A172 (cell line): ENCODE measurements around the gene C19orf25. TPM values are rescaled to one million over a fixed set of nuclear protein-coding genes. Genes with fewer than 3 reads are reported as not detected.
"Not testable (repeated sequence)": the region's sequence is repeated elsewhere in the genome, so short reads cannot be mapped to it uniquely, and the experiment has no call there.

Experiments used
- DNase-seq: peaks from one replicate; pipeline ENCODE4 v3.0.0-alpha.2; 2015; ENCODE audit warnings: low spot score
- total RNA-seq: library from RNA; depleted of rRNA; stranded (reverse); fragments of >200 nt; shearing (Covaris generic); gene quantifications from 2 replicates; pipeline ENCODE4 v1.2.3, GENCODE V29; 2014

The C19orf25 gene
- total RNA-seq, 1 experiment from 2014 or later: 44.0 TPM

DNA sequence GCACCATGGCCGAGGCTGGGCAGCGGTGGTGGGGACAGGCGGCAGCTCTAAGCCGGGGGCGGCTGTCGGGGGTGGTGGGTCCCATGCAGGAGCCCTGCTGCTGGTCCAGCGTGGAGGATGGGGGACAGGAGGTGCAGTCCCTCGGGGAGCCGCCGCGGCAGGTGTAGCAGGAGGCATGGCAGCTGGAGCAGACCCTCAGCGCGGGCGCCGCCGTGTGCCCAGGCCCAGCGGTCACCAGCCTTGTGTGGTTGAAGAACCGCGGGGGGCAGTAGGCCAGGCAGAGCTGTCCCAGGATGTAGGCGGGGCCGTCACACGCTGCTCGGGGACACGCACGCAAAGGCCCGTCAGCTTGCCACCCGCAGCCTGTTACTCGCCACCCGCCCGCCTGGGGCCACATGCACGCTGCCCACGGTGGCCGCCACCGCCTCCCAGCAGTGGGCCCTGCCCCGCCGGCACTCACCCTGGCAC is 2.9 kb upstream of the C19orf25 start:
- DNase-seq: no peak

- no peak for DNase-seq
Measured at GRCh38 chr19:1481224-1481892, 2.3 kb upstream of the C19orf25 start.

- not testable (repeated sequence) for DNase-seq
Measured at GRCh38 chr19:1477056-1477455, 2.0 kb downstream of the C19orf25 start.

DNA sequence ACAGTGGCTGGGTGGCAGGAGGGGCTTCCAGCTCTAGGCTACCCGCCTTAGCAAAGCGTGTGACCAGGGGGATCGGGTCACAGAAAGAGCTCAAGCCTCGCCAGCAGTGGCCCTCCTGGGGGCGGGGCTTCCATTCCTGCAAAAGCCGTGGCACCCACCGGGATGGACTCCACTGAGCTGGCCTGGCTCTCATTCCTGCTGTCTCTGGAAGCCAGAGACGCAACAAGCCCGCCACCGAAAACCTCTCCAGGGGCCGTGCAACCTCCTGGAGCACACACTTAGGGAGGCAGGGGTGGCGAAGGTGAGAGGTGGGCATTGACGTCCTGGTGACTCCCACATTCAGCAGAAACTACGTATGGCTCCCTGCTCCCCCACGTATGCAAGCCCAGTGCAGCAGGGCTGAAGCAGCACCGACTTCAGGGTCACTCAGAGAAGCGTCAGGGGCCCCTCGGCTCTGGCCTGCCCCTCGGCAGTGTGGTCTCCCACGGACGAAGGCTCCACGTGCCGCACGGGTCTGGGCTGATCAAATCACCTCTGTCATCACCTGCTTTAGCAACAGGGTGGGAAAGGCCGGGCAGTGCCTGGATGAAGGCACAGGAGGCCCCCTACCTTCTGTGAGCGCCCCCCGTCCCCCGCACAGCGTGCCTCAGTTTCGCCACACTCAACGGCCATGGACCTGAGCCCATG is 3.1 kb downstream of the C19orf25 start:
- DNase-seq: no peak

GRCh38 chr19:1474765-1475351 is 4.2 kb downstream of the C19orf25 start:
- no peak for DNase-seq

DNA sequence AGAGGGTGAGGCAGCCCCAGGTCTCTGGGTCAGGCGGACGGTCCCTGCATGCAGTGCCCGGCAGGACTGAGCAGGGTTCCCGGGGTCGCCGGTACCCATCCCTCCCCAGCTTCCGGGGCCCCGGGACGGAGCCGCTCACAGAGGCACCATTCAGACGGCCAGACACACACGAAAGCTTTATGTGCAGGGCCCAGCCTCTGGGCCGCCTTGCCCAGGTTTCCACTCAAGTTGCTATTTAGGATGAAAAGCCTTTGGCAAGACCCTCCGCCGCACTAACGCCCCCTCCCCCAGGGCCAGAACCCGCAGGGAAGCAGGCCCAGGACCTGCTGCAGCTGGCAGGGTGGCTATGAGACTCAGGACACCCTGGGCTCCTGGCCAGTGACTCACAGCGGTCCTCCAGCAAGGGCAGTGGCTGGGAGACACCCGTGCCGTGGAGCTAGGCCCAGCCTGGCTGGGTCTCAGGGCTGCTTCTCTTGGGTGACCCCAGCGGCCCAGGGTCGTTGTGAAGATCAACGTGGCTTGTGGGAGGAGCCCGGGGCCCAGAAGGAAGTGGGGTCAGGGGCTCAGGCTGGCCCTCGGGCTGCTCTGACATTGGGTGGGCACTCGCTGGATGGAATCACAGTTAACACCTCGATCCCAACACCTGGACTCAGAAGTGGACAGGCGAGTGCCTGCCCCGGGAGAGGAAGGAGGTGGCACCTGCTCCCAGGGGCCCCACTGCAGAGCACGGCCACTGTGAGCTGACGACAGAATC is 4.8 kb downstream of the C19orf25 start:
- no peak for DNase-seq

DNA sequence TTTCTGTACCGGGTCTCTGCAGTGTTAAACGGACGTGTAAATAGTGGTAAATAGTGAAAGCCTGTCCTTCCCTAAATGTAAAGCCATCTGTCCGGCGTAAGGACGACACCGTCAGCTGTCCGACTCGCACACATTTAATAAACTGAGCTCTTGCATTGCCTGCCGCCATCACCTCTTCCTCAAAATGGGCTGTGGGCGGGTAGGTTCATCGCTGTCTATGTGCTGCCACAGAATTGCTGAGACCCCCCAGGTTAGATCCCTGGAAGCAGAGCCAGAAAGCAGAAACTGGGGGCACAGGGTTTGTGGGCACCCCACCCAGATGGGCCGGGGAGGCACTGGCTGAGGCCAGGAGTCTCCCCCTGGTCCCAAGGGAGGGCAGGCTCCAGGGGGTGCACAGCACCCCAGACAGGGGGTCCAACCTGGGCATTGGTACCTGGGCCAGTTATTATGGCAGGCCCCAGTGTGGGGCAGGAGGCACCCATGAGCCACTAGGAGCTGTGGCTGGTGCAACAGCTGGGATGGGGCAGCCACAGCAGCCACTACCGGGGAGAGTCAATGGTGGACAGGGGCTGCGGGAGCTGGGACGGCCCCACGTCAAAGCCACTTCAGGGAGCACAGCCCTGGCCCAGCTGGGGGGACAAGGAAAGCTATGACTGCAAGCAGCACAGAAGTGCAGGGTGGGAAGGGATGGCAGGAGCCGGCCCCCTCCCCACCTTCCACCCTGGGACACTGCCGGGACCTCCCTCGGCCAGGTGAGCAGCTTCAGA is 5.7 kb downstream of the C19orf25 start:
- no peak for DNase-seq

DNA sequence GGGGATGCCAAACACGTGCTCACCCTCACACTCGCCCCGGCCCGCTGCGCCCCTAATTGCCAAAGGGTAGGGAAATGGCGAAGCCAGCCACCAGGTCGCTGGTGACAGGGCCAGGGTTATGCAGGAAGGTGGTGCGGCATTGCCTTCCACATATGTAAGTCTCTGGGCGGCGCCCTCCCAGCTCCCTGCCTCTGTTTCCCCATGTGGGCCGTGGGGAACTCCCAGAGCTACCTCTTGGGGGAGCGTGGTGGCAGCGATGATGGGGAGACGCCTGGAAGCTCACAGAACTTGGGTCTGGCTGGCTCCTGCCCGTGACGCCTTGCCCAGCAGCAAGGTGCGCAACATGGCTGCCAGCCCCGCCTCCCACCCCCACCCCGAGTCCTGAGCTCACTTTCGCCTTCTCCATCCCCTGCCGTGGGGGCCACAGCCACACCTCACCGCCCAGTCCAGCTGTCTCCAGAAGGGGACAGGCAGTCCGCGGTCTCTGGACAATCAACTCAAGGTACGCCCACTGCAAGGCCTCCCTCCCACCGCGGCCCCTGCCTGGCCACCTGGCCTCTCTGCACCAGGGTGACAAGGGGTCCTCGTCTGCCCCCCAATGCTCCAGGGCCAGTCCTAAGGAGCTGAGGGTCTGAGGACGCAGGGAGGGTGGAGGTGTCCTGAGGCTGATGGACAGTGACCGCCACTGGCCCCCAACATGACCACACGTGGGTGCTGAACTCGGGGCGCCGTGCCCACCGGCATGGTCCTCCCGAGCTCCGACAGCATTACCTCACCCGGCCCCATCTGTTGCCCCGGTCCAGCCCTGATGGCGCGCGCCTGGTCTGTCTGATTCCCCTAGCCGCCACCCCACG is 6.6 kb downstream of the C19orf25 start:
- DNase-seq: no peak

- DNase-seq: no peak
Measured at GRCh38 chr19:1471515-1472160, 7.4 kb downstream of the C19orf25 start.

- no peak for DNase-seq
Measured at GRCh38 chr19:1471010-1471514, 8.0 kb downstream of the C19orf25 start.

DNA sequence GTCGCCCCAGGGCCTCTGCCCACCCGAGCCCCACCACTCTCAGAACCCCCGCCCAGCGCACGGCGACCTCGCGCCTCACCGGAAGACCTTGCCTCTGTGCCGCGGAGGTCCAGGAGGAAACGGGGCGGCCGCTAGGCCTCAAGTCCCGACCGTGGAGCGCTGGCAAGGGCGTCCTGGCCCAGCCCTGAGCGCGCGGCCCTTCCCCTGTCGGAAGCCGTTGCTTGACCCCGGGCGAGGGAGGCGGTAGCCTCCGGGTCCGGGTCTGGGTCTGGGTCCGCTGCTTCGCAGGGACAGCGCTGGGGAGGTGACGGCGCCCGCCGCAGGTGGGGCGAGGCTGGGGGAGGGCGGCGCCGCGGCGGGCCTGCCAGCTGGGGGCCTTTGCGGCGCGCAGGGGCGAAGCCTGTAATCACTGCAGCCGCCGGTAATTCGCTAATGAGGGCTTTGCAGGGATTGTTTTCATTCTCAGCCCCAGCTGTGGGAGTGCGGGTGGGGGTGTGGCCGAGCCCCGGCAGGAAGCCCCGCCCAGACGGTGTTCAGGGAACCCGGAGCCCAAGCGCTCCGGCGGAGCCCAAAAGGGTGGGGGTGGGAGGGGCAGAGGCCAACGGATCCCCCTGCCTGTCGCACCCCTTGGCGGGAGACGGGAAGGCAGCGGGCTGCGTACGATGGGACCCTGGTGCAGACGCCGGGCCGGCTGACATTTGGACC is 8.6 kb downstream of the C19orf25 start:
- DNase-seq: no peak

DNA sequence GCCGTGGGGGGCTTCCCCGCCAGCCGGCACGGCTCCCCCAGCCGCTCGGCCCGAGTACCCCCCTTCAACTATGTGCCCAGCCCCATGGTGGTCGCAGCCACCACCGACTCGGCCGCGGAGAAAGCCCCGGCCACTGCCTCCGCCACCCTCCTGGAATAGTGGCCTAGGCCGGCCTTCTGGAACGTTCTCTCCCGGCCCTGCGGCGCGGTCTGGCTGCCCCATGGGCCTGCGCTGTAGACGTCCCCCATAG is 9.0 kb downstream of the C19orf25 start:
- no peak for DNase-seq

DNA sequence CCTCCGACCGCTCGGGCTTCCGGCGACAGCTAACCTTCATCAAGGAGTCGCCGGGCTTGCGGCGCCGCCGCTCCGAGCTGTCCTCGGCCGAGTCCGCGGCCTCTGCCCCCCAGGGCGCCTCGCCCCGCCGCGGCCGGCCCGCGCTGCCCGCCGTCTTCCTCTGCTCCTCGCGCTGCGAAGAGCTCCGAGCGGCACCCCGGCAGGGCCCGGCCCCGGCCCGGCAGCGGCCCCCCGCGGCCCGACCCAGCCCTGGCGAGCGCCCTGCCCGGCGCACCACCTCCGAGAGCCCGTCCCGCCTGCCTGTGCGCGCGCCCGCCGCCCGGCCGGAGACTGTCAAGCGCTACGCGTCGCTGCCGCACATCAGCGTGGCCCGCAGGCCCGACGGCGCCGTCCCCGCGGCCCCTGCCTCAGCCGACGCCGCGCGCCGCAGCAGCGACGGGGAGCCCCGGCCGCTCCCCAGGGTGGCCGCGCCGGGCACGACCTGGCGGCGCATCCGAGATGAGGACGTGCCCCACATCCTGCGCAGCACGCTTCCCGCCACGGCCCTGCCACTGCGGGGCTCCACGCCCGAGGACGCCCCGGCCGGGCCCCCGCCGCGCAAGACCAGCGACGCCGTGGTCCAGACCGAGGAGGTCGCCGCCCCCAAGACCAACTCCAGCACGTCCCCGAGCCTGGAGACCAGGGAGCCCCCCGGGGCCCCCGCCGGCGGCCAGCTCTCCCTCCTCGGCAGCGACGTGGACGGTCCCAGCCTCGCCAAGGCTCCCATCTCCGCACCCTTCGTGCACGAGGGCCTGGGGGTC is 9.6 kb downstream of the C19orf25 start:
- DNase-seq: no peak

DNA sequence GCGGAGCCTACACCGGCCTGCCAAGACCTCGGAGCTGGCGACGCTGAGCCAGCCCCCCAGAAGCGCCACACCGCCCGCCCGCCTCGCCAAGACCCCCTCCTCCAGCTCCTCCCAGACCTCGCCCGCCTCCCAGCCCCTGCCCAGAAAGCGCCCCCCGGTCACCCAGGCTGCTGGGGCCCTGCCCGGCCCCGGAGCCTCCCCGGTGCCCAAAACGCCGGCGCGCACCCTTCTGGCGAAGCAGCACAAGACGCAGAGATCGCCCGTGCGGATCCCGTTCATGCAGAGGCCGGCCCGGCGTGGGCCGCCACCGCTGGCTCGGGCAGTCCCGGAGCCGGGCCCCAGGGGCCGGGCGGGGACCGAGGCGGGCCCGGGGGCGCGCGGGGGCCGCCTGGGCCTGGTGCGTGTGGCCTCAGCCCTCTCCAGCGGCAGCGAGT is 10.2 kb downstream of the C19orf25 start:
- no peak for DNase-seq

GRCh38 chr19:1468274-1468820 is 10.7 kb downstream of the C19orf25 start:
- DNase-seq: no peak

- DNase-seq: no peak
Measured at GRCh38 chr19:1467490-1468273, 11.3 kb downstream of the C19orf25 start.

DNA sequence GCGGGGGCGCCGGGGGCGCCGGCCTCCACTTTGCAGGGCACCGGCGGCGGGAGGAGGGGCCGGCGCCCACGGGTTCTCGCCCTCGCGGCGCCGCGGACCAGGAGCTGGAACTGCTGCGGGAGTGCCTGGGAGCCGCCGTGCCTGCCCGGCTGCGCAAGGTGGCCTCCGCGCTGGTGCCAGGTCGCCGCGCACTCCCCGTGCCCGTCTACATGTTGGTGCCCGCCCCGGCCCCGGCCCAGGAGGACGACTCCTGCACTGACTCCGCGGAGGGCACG is 11.9 kb downstream of the C19orf25 start:
- no peak for DNase-seq
